Activated CD4-positive, alpha-beta memory T cell treated with anti-CD3 and anti-CD28 coated beads, Interleukin-2, amount 10 ng/mL, durations not matched to agents 7 days and 5 days (primary cell): ENCODE data around the gene SLC22A17. TPM values are rescaled to one million over a fixed set of nuclear protein-coding genes. Genes with fewer than 3 reads are reported as not detected.
A peak's percentile ranks its signal among the peaks of the same experiment; 100 is the strongest.
"Not testable (repeated sequence)": the region's sequence is repeated elsewhere in the genome, so short reads cannot be mapped to it uniquely, and the experiment has no call there.

ENCODE experiments used
- CTCF ChIA-PET: fragments of 350-600 bp; sonication (Branson Sonifier 250); formaldehyde crosslinking; loops from one replicate; lab custom pipeline; 2021; ENCODE audit warnings: antibody characterized with exemption, inconsistent platforms; lab: Charles Lee
- POLR2A ChIA-PET: fragments of 350-600 bp; sonication (Branson Sonifier 250); formaldehyde crosslinking; loops from one replicate; lab custom pipeline; 2021; ENCODE audit warnings: antibody characterized with exemption; lab: Charles Lee
- DNase-seq: peaks from one replicate; pipeline ENCODE4 v3.0.0-alpha.2; 2020
- H3K27ac Mint-ChIP-seq: one replicate; pipeline ENCODE4 v1.8.0; 2021; ENCODE audit warnings: mild to moderate bottlenecking, mixed read lengths
- H3K27me3 Mint-ChIP-seq: one replicate; pipeline ENCODE4 v1.8.0; 2021; ENCODE audit warnings: mixed read lengths
- H3K36me3 Mint-ChIP-seq: one replicate; pipeline ENCODE4 v1.8.0; 2021; ENCODE audit warnings: low read depth, mixed read lengths
- H3K4me1 Mint-ChIP-seq: one replicate; pipeline ENCODE4 v1.8.0; 2021; ENCODE audit warnings: mixed read lengths
- H3K4me3 Mint-ChIP-seq: one replicate; pipeline ENCODE4 v1.8.0; 2021; ENCODE audit warnings: mild to moderate bottlenecking, mixed read lengths
- H3K9me3 Mint-ChIP-seq: one replicate; pipeline ENCODE4 v1.8.0; 2021; ENCODE audit warnings: mixed read lengths
- total RNA-seq, 2 experiments: library from RNA; stranded (reverse); gene quantifications; one replicate each; pipeline ENCODE4 v1.2.3, GENCODE V29; 2021

Gene SLC22A17
- total RNA-seq: 1 to 10 TPM; 2.0 TPM

DNA sequence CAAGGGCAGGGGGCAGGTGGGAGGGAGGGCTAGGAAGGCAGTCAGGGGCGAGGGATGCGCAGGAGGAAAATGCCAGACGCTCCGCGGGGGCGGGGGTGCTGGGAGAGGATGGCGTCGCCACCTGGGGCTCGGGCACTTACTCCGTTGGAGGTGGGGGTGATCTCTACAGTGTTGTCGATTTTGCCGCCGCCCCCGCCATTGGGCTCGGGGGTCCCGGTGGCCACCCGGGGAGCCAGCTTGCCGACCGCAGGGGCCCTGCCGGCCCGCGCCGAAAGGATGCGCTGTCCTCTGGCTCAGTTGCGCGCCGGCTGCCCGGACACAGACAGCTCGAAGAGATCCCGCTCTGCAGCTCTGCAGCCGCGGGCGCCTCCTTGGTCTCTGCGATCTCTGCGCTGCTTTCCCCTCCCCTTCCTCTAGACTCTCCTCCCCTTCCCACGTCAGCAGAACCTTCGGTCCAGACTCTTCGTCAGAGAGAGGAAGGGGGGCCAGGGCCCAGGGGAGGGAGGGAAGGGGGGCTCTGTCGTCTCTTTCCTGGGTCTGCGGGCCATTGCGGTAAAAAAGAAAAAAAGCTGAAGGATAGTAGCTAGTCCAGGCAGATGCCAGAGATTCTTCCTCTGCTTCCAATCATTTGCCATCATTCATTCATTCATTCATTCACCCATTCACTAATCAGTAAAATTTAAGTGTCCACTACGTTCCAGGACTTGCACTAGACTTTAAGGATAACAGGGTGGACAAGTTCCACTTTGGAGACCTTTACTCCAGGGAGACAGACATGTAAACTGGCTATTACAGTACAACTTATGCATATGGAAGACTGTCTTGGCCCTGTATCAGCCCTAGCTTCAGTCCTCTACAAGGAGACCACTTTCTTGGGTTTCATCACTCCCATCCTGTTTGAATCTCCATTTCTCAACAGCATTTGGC lies at the start of gene SLC22A17:
SLC22A17 (minus strand) TSS at position 382 of the 927 bp plus-strand sequence.
- Mint-ChIP-seq H3K9me3 (no peaks in the 10 kb centered on the region), H3K4me3 (peak within 1 kb of the TSS; percentile 47), H3K27ac (no peak within 1 kb of the TSS), H3K27me3 (peaks cover 51% of the 10 kb centered on the region), H3K4me1 (peaks cover 11% of the 10 kb centered on the region), H3K36me3 (no peaks in the 10 kb centered on the region)
- peak; percentile 46 for DNase-seq
- CTCF ChIA-PET: interaction anchor here (0.7 to 1.6 kb wide), 7 partner anchors 7 to 45 kb away, joined by 3 to 6 read pairs (median 3); partner anchors contain the start of genes CMTM5 and PABPN1
- POLR2A ChIA-PET: interaction anchor here (1.2 to 1.6 kb wide), 3 partner anchors 9 to 67 kb away, joined by 3 to 4 read pairs (median 4); partner anchors contain the start of genes HOMEZ and PABPN1

DNA sequence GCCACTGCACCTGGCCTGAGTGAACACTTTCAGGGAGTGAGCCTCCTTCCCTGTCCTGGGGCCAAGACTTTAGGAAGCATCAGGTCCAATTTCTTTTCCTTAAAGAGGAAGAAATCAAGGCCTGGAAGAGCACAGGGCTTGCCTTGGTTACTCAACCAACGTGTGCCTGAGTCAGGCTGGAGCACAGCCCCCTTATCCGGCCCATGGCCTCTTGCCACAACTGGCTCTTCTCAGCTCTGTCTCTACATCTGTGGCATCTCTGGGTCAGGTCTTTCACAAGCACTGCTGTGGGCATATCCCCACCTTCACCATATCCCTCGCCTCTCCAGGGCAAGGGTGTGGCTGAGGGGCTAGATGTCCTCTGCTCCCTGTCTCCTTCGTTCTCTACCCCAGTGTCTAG lies 48.6 kb upstream of the SLC22A17 start:
- DNase-seq: no peak
- Mint-ChIP-seq H3K27me3 (no peaks in the 10 kb centered on the region), H3K27ac (no peak overlapping the region), H3K4me3 (no peak overlapping the region), H3K9me3 (no peaks in the 10 kb centered on the region), H3K4me1 (no peaks in the 10 kb centered on the region), H3K36me3 (no peaks in the 10 kb centered on the region)
- POLR2A ChIA-PET: no interaction called here
- CTCF ChIA-PET: no interaction called here

DNA sequence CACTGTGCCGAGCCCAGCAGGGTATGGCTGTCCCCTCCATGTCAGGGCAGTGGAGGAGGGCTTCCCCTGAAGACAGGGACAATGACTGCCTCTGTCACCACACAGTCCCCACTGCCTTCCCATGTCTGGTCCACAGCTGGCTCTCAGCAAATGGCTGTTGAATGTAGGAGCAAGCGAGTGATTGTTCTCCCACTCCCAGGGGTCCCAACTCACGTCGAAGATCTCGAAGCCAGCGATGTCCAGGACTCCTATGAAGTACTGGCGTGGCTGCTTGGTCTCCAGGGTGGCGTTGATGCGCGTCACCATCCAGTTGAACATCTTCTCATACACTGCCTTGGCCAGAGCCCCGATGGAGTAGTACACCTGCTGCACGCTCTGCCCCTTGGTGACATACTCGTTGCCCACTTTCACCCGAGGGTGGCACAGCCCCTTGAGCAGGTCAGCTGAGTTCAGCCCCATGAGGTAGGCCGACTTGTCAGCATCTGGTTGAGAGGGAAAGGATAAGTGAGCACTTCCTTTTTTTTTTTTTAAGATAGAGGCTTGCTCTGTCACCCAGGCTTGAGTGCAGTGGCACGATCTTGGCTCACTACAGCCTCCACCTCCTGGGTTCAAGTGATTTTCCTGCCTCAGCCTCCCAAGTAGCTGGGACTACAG lies 47.9 kb upstream of the SLC22A17 start:
- CTCF ChIA-PET, H3K27ac Mint-ChIP-seq, H3K4me1 Mint-ChIP-seq, H3K36me3 Mint-ChIP-seq, POLR2A ChIA-PET, H3K9me3 Mint-ChIP-seq, DNase-seq, H3K27me3 Mint-ChIP-seq, H3K4me3 Mint-ChIP-seq: not testable (repeated sequence)

DNA sequence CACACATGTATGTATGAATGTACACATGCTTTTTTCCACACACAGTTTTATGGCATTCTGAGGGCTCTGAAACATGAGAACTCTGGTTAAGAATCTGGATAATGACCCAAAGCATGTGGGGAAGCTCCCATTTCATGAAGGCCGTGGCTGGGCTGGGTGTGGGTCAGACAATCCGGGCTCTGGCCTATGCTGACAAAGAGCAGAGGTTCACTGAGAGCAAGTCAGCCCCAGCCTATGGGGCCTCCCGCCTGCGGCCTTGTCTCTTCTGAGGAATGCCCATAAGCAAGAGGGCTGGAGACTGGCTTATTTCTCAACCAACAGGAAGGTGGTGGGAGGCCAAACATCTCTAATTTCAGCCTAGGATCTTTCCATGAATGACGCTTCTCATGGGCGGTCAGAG lies 46.9 kb upstream of the SLC22A17 start:
- H3K9me3 Mint-ChIP-seq: no peaks in the 10 kb centered on the region
- no peaks in the 10 kb centered on the region for H3K36me3 Mint-ChIP-seq
- H3K27me3 Mint-ChIP-seq: no peaks in the 10 kb centered on the region
- H3K27ac Mint-ChIP-seq: no peak overlapping the region
- ChIA-PET CTCF (no interaction called here), POLR2A (no interaction called here)
- DNase-seq: no peak
- H3K4me1 Mint-ChIP-seq: no peaks in the 10 kb centered on the region
- H3K4me3 Mint-ChIP-seq: no peak overlapping the region

DNA sequence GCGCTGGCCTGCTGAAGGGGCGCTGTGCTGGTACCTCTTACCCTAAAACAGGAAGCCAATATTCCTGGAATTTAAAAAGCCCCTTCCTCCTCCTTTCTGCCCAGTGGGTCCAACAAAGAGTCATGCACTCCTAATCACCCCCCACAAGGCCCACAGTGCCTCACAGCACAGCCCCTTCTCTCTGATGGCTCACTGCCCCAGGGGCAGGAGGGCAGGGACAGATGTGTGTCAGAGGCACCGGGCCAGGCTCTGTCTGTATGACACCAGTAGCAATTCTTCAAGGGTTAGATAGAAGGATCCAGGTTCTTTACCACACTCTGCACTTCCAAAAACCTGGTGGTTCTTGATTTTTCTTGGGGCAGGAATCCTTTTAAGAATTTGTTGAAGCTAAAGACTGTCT lies 46.4 kb upstream of the SLC22A17 start:
- DNase-seq: no peak
- ChIA-PET CTCF (no interaction called here), POLR2A (no interaction called here)
- no peak overlapping the region for H3K27ac Mint-ChIP-seq
- H3K9me3 Mint-ChIP-seq: no peaks in the 10 kb centered on the region
- no peaks in the 10 kb centered on the region for H3K27me3 Mint-ChIP-seq
- H3K4me3 Mint-ChIP-seq: no peak overlapping the region
- no peaks in the 10 kb centered on the region for H3K4me1 Mint-ChIP-seq
- H3K36me3 Mint-ChIP-seq: no peaks in the 10 kb centered on the region

DNA sequence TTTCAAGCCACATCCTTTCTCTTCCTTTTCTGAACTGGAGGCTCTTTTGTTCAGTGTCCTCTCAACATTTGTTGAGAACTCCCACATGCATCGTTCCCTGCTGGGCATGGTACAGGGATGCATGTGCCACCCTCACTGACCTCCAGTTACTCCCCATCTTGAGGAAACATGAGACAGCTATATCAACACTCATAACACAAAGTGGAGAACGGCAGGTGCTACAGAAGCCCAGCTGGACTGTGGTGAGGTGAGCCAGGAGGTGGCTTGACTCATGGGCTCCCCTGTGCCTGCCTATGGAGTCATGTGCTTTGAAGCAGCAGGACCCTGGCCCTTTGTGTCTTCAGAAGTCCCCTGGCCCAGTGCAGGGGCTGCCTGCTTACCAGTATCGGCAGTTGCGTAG lies 45.7 kb upstream of the SLC22A17 start:
- no peaks in the 10 kb centered on the region for H3K9me3 Mint-ChIP-seq
- H3K27ac Mint-ChIP-seq: no peak overlapping the region
- POLR2A ChIA-PET: no interaction called here
- peaks cover 4% of the 10 kb centered on the region for H3K27me3 Mint-ChIP-seq
- CTCF ChIA-PET: no interaction called here
- no peaks in the 10 kb centered on the region for H3K4me1 Mint-ChIP-seq
- no peak for DNase-seq
- no peak overlapping the region for H3K4me3 Mint-ChIP-seq
- H3K36me3 Mint-ChIP-seq: no peaks in the 10 kb centered on the region

DNA sequence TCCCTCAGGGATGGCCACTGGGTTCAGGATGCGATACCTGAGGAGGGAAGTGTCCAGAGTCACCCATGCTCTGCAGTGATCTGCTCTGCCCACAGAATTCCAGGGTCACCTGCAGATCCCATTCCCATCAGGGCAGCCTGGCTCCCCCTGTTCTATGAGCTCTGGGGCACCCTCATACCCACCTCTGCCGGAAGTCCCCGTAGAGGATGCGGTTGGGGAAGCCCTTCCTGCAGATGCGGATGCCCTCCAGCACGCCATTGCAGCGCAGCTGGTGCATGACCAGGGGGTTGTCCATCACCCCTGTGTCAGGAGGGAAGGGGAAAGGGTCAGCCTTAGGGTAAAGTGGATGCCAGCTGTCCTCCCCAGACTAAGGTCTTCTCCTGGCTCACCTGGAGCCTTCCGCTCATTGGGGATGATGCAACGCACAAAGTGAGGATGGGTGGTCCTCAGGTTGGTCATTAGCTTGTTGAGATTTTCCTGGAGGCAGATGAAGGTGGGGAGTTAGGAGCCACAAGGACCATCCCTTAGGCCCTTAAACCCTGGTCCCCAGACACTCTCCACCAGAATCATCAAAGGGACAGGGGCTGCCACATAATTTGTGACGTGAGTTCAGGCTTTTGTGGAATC lies 44.2 kb upstream of the SLC22A17 start:
- CTCF ChIA-PET: no interaction called here
- POLR2A ChIA-PET: no interaction called here

DNA sequence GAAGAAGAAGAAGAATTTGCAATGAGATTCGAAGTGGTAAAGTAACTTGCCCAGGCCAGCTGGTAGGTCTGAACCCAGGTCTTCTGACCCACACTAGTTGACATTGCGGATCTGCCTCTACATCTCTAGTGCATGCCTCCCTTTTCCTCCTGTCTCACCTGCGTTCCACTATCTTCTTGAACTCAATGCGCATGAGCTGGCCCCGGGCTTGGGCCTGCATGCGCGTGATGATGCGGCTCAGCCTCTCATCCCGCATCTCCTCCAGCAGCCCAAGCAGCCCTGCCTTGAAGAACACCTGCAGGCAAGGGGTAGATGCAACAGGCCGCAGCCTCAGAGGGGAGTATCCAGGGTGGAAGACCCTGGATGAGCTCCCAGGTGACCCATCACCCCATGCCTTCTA lies 43.4 kb upstream of the SLC22A17 start:
- ChIA-PET POLR2A (no interaction called here), CTCF (interaction anchor here (2.0 kb wide), 1 partner anchor 16 kb away, joined by 8 read pairs; no protein-coding TSS in a partner anchor)
- Mint-ChIP-seq H3K4me3 (no peak overlapping the region), H3K27ac (no peak overlapping the region), H3K27me3 (peaks cover 5% of the 10 kb centered on the region), H3K36me3 (no peaks in the 10 kb centered on the region), H3K4me1 (no peaks in the 10 kb centered on the region), H3K9me3 (no peaks in the 10 kb centered on the region)
- DNase-seq: no peak

More for the DNA sequence above, 44.2 kb upstream of the SLC22A17 start:
- DNase-seq: no peak
- Mint-ChIP-seq H3K27ac (no peak overlapping the region), H3K36me3 (no peaks in the 10 kb centered on the region), H3K27me3 (peaks cover 5% of the 10 kb centered on the region), H3K4me1 (no peaks in the 10 kb centered on the region), H3K4me3 (no peak overlapping the region), H3K9me3 (no peaks in the 10 kb centered on the region)

DNA sequence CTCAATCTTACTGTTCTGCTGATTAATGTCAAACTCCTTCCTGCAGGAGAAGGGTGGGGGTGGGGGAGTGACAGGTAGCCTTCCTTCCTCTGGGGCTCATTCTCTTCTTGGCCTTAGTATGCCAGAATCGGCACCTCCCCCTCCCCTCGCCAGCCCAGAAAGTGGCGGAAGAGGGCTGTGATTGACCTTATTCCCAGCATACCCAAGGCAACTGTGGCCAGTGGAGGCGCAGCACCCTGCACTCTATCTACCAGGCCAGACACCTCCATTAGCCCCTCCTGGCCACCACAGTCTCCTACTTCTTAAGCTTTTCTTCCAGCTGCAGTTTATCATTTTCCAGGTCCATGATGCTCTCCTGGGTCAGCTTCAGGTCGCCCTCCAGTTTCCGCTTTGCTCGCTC lies 39.9 kb upstream of the SLC22A17 start:
- H3K4me1 Mint-ChIP-seq: no peaks in the 10 kb centered on the region
- no peak overlapping the region for H3K27ac Mint-ChIP-seq
- H3K9me3 Mint-ChIP-seq: no peaks in the 10 kb centered on the region
- no peak for DNase-seq
- H3K4me3 Mint-ChIP-seq: no peak overlapping the region
- peaks cover 5% of the 10 kb centered on the region for H3K27me3 Mint-ChIP-seq
- no peaks in the 10 kb centered on the region for H3K36me3 Mint-ChIP-seq
- ChIA-PET CTCF (interaction anchor here (0.6 kb wide), 2 partner anchors 46 to 133 kb away, joined by 3 to 6 read pairs; no protein-coding TSS in a partner anchor), POLR2A (interaction anchor here (0.6 kb wide), 1 partner anchor 53 kb away, joined by 3 read pairs; no protein-coding TSS in a partner anchor)

DNA sequence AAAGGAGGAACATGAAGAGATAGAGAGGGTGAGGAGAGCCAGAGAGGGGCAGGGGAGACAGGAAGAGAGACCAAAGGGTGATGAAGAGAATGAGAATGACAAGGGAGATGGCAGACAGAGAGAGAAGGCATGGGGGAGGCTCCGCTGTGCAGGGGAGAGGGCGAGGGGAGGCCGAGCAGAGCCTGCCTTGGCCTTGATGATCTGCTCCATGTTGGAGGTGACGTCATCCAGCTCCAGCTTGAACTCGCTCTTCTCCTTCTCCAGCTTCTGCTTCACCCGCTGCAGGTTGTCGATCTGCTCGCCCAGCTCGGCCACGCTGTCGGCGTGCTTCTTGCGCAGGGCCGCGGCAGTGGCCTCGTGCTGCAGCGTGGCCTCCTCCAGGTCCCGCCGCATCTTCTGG lies 37.2 kb upstream of the SLC22A17 start:
- H3K4me1 Mint-ChIP-seq, H3K36me3 Mint-ChIP-seq, H3K27me3 Mint-ChIP-seq, H3K27ac Mint-ChIP-seq, POLR2A ChIA-PET, H3K4me3 Mint-ChIP-seq, DNase-seq, H3K9me3 Mint-ChIP-seq: not testable (repeated sequence)
- CTCF ChIA-PET: interaction anchor here (1.7 kb wide), 1 partner anchor 10 kb away, joined by 7 read pairs; no protein-coding TSS in a partner anchor

DNA sequence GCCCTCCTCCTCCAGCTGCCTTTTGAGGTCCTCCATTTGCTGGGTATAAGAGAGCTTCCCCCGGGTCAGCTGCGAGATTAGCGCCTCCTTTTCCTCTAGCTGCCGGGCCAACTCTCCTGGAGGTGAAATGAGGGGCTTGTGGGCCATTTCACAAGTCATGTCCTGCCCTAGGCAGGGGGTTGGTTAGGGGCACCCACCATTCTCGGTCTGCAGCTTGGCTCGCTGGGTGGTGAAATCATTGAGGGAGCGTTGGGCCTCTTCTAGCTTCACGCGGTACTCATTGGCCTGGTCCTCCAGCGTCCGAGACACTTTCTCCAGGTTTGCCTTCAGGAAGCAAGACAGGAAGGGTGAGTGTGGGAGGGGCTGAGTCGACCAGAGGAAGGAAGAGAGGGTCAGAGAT lies 36.7 kb upstream of the SLC22A17 start:
- CTCF ChIA-PET: interaction anchor here (0.6 to 1.7 kb wide), 3 partner anchors 10 to 276 kb away, joined by 3 to 7 read pairs (median 3); no protein-coding TSS in a partner anchor

DNA sequence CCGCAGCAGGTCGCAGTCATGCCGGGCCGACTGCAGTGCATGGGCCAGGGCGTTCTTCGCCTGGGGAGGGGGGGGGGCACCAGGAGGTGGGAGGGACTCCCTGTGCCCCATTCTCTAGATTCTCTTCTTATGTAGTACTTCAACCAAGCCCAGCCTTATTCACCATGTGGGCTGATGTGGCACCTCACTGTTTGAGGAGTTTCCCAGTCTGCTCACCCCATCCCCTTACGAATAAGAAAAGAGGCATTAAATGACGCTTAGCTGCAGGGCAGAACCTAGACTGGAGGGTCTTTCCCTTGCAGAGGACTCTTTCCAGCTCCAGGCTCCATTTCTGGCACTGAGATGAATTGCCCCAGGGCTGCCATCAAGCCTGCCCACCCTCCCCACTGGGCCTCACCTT lies 36.3 kb upstream of the SLC22A17 start:
- H3K9me3 Mint-ChIP-seq: no peaks in the 10 kb centered on the region
- no peak overlapping the region for H3K27ac Mint-ChIP-seq
- ChIA-PET CTCF (interaction anchor here (0.6 to 1.7 kb wide), 3 partner anchors 9 to 277 kb away, joined by 3 to 7 read pairs (median 3); no protein-coding TSS in a partner anchor), POLR2A (no interaction called here)
- no peaks in the 10 kb centered on the region for H3K36me3 Mint-ChIP-seq
- DNase-seq: no peak
- H3K4me3 Mint-ChIP-seq: no peak overlapping the region
- H3K27me3 Mint-ChIP-seq: peaks cover 5% of the 10 kb centered on the region
- no peaks in the 10 kb centered on the region for H3K4me1 Mint-ChIP-seq

More for the DNA sequence above, 36.7 kb upstream of the SLC22A17 start:
- Mint-ChIP-seq H3K27me3 (peaks cover 5% of the 10 kb centered on the region), H3K36me3 (no peaks in the 10 kb centered on the region), H3K9me3 (no peaks in the 10 kb centered on the region), H3K27ac (no peak overlapping the region), H3K4me1 (no peaks in the 10 kb centered on the region), H3K4me3 (no peak overlapping the region)
- DNase-seq: no peak
- POLR2A ChIA-PET: no interaction called here
